ENCODE results near the gene WFDC10B. TPM values are rescaled to one million over a fixed set of nuclear protein-coding genes. Genes with fewer than 3 reads are reported as not detected.

Gene WFDC10B
- total and polyA plus RNA-seq, 12 donors, result not detected

- Histone ChIP-seq H3K36me3 (no peaks in the 10 kb centered on the region), H3K9me3 (no peaks in the 10 kb centered on the region), H3K4me1 (no peaks in the 10 kb centered on the region), H3K27ac (no peak overlapping the region), H3K4me3 (no peak overlapping the region), H3K27me3 (peaks cover 0 to 12% (median 0%) of the 10 kb centered on the region in 7 donors)
- TF ChIP-seq CTCF (IDR thresholded peaks at IDR 0.05), result no peak
- ATAC-seq (no peak), DNase-seq (no peak)
- WGBS, 2 donors, result 84 to 89% methylated on average over 4 of the region's 4 CpGs
- intact Hi-C loops (cut with DNase I), result no loop called here
Observed at GRCh38 chr20:45742596-45742995, 37.8 kb upstream of the WFDC10B start.

- Histone ChIP-seq H3K36me3 (no peaks in the 10 kb centered on the region), H3K4me3 (no peak overlapping the region), H3K27me3 (peaks cover 0 to 5% (median 3%) of the 10 kb centered on the region in 7 donors), H3K27ac (no peak overlapping the region), H3K9me3 (peaks cover 0 to 38% (median 10%) of the 10 kb centered on the region in 11 donors), H3K4me1 (no peaks in the 10 kb centered on the region)
- ATAC-seq (no peak), DNase-seq (no peak)
- 87 to 94% methylated on average over 23 of the region's 23 CpGs for WGBS, 2 donors
- intact Hi-C loops (cut with DNase I), result no loop called here
- TF ChIP-seq CTCF (IDR thresholded peaks at IDR 0.05), result no peak
Observed at GRCh38 chr20:45735988-45736387, 31.2 kb upstream of the WFDC10B start.

- no peak for ATAC-seq
- TF ChIP-seq CTCF (IDR thresholded peaks at IDR 0.05), result no peak
Observed at GRCh38 chr20:45735552-45735951, 30.7 kb upstream of the WFDC10B start.

GRCh38 chr20:45732199-45732598 is 27.4 kb upstream of the WFDC10B start:
- H3K4me3 ChIP-seq, result no peak overlapping the region
- H3K27ac ChIP-seq, result no peak overlapping the region
- no peak for DNase-seq
- H3K4me1 ChIP-seq, result no peaks in the 10 kb centered on the region
- intact Hi-C loops (cut with DNase I), result no loop called here
- TF ChIP-seq CTCF (IDR thresholded peaks at IDR 0.05), result no peak
- peaks cover 0 to 5% (median 0%) of the 10 kb centered on the region in 7 donors for H3K27me3 ChIP-seq
- ATAC-seq, result no peak
- H3K9me3 ChIP-seq, result peaks cover 0 to 50% (median 10%) of the 10 kb centered on the region in 11 donors
- H3K36me3 ChIP-seq, result no peaks in the 10 kb centered on the region

More at GRCh38 chr20:45735552-45735951, 30.7 kb upstream of the WFDC10B start:
- Histone ChIP-seq H3K27ac (no peak overlapping the region), H3K4me3 (no peak overlapping the region), H3K27me3 (peaks cover 0 to 5% (median 3%) of the 10 kb centered on the region in 7 donors), H3K9me3 (peaks cover 0 to 42% (median 10%) of the 10 kb centered on the region in 11 donors), H3K36me3 (no peaks in the 10 kb centered on the region), H3K4me1 (no peaks in the 10 kb centered on the region)
- no peak for DNase-seq
- WGBS, 2 donors, result 81 to 83% methylated on average over 8 of the region's 8 CpGs
- intact Hi-C loops (cut with DNase I), result no loop called here
